ENCODE measurements around the gene CLEC18A.
"Not testable (repeated sequence)": the region's sequence is repeated elsewhere in the genome, so short reads cannot be mapped to it uniquely, and the experiment has no call there.

- not testable (repeated sequence) for TF ChIP-seq CTCF (IDR thresholded peaks at IDR 0.05; ENCODE audit: low read depth, low read length); POLR2A (IDR thresholded peaks at IDR 0.05; ENCODE audit: extremely low read depth, insufficient read length); MAX (IDR thresholded peaks at IDR 0.05; ENCODE audit: low read depth, low read length); MYC (IDR thresholded peaks at IDR 0.05; ENCODE audit: low read depth, low read length)
Observed at GRCh38 chr16:70010615-70011014, 59.5 kb downstream of the CLEC18A start.

Measured in NB4 (cell line).